HepG2 (cell line): ENCODE measurements around the gene SLC22A7. TPM values are rescaled to one million over a fixed set of nuclear protein-coding genes. Genes with fewer than 3 reads are reported as not detected.

Experiments
- AHR ChIP-seq: IDR thresholded peaks from 2 replicates; pipeline ENCODE4 v1.6.1; 2018; ENCODE audit warnings: missing genetic modification reagents, missing compliant biosample characterization
- ARID4A ChIP-seq: sonication (generic); formaldehyde crosslinking; IDR thresholded peaks from 2 replicates; pipeline ENCODE4 v1.5.0; 2020; ENCODE audit warnings: mild to moderate bottlenecking, missing genetic modification reagents, borderline replicate concordance
- HNF1A ChIP-seq, 2 experiments: sonication (generic) in 1 of 2; formaldehyde crosslinking in 1 of 2; IDR thresholded peaks; 2 replicates each; pipeline versions ENCODE4 v1.4.0 to v1.6.1; 2016 to 2020; ENCODE audit warnings: borderline replicate concordance in 1 of 2, low read depth in 1 of 2, mild to moderate bottlenecking in 1 of 2, missing genetic modification reagents in 1 of 2
- MTERF4 ChIP-seq: sonication (generic); formaldehyde crosslinking; IDR thresholded peaks from 2 replicates; pipeline ENCODE4 v1.8.0; 2023; ENCODE audit warnings: mild to moderate bottlenecking, missing genetic modification reagents
- NONO ChIP-seq, 2 experiments: fragments of 450-650 bp in 1 of 2; sonication (generic) in 1 of 2; formaldehyde crosslinking in 1 of 2; IDR thresholded peaks in 1 of 2; conservative IDR thresholded peaks in 1 of 2; 2 replicates each; pipeline versions ENCODE4 v1.6.1 to v1.8.0; 2017 to 2022; ENCODE audit warnings: mild to moderate bottlenecking in 1 of 2, missing genetic modification reagents in 1 of 2, moderate library complexity in 1 of 2
- SP2 ChIP-seq: sonication (generic); formaldehyde crosslinking; IDR thresholded peaks from 2 replicates; pipeline ENCODE4 v1.5.1; 2020; ENCODE audit warnings: mild to moderate bottlenecking, missing genetic modification reagents
- ZNF142 ChIP-seq: sonication (generic); formaldehyde crosslinking; IDR thresholded peaks from 2 replicates; pipeline ENCODE4 v1.4.0; 2020; ENCODE audit warnings: missing genetic modification reagents
- ZNF30 ChIP-seq: sonication (generic); formaldehyde crosslinking; IDR thresholded peaks from 2 replicates; pipeline ENCODE4 v1.5.0; 2020; ENCODE audit warnings: mild to moderate bottlenecking, missing genetic modification reagents
- ZNF446 ChIP-seq: sonication (generic); formaldehyde crosslinking; IDR thresholded peaks from 2 replicates; pipeline ENCODE4 v1.5.0; 2020; ENCODE audit warnings: mild to moderate bottlenecking, missing genetic modification reagents
- ZNF567 ChIP-seq: sonication (generic); formaldehyde crosslinking; IDR thresholded peaks from 2 replicates; pipeline ENCODE4 v1.8.1; 2023; ENCODE audit warnings: mild to moderate bottlenecking, missing genetic modification reagents, borderline replicate concordance
- ZNF83 ChIP-seq: sonication (generic); formaldehyde crosslinking; IDR thresholded peaks from 2 replicates; pipeline ENCODE4 v1.4.0; 2020; ENCODE audit warnings: missing genetic modification reagents, mild to moderate bottlenecking, borderline replicate concordance
- polyA plus RNA-seq, 8 experiments: library from polyadenylated mRNA; depleted of rRNA in 3 of 8; stranded (reverse) in 7 of 8; unstranded in 1 of 8; fragments of >200 nt; fragmentation: Illumina TruSeq in 4 of 8; extraction: Trizol in 4 of 8; gene quantifications; 2 replicates each; pipeline versions ENCODE4 v1.2.1 to v1.2.3, GENCODE V29; 2011 to 2016; ENCODE audit warnings: low read depth in 4 of 8, missing spikeins in 1 of 8, mixed read lengths in 1 of 8; ENCODE audit not compliant: insufficient read depth in 1 of 8
- total RNA-seq, 5 experiments: library from RNA; depleted of rRNA; stranded (reverse); fragments of >200 nt; fragmentation: Illumina TruSeq; extraction: Trizol; gene quantifications; 2 replicates each; pipeline ENCODE4 v1.2.3, GENCODE V29; 2016; ENCODE audit warnings: low read depth in 1 of 5

SLC22A7 gene
- total and polyA plus RNA-seq, 2 of the 13 experiments (the other 11 are each of a cell fraction or from before 2014, with no cell fraction given), result 5.3 to 22.6 TPM

GRCh38 chr6:43267619-43268354, 30.3 kb upstream of the SLC22A7 start (continued):
- TF ChIP-seq HNF1A (IDR thresholded peaks at IDR 0.05; ENCODE audit: low read depth), result peak; percentile 89
- peak; percentile 98 for TF ChIP-seq HNF1A (CRISPR knock-in tag; IDR thresholded peaks at IDR 0.05; ENCODE audit: borderline replicate concordance)
- no peak for TF ChIP-seq SP2 (CRISPR knock-in tag)
- no peak; the same call in 1 of the 2 replicates for TF ChIP-seq ZNF142
- TF ChIP-seq ZNF567 (CRISPR knock-in tag), result peak; percentile 98
- TF ChIP-seq ZNF446 (CRISPR knock-in tag), result no peak
- TF ChIP-seq ZNF30 (CRISPR knock-in tag), result no peak
- TF ChIP-seq AHR, result peak; percentile 96
- TF ChIP-seq ZNF83, result peak; percentile 98; the same call in 1 of the 2 replicates
- TF ChIP-seq ARID4A (CRISPR knock-in tag), result peak; percentile 93; the same call in 1 of the 2 replicates
- no peak for TF ChIP-seq NONO (IDR thresholded peaks at IDR 0.05)
- TF ChIP-seq NONO (CRISPR knock-in tag; conservative IDR thresholded peaks at IDR 0.05), result peak; percentile 100
- peak; percentile 81; the same call in 1 of the 2 replicates for TF ChIP-seq MTERF4 (CRISPR knock-in tag)
